Inflammatory macrophage treated with lipopolysaccharide for 4 hours (primary cell): ENCODE measurements around the gene ANO6.
A peak's percentile ranks its signal among the peaks of the same experiment; 100 is the strongest.

Experiments
- DNase-seq: peaks from one replicate; pipeline ENCODE4 v3.0.0-alpha.2; 2020

ANO6 gene

DNA sequence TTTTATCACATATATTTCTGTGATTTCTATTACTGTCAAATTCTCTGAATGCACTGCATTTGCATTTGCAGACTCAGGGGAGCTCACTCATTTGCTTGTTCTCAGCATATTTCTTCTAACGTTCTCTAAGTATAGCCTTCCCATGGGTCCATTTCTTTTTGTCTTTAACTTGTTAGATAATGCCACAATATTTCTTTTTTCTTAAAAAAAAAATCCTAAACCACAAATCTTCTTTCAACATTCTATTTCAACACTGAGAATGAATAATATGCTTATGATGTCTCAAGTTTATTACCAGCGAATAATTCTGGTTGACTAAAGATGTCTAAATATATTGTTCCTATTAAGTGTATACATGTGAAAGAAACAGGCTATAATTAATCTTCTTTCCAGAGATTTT, 200.2 kb downstream of the ANO6 start:
- peak; percentile 55 for DNase-seq

DNA sequence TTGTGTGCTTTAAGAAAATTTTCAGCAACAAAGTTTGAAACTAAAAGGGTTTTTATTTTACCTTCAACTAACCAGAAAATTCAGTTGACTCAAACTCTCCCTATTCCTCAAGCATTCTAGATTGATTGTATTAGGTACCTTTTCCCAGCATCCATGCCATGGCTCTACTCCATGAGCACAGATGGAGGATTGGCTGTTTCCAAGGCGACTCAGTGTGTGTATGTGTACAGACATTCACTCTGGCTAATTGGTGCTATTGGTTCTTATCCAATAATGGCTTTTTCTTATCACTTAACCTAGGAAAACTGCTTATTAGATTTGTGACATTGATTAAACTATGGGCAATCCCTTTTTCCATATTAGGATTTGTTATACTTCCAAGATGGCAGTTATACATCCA, 202.6 kb downstream of the ANO6 start:
- no peak for DNase-seq

- no peak for DNase-seq
These were observed 203.5 kb downstream of the ANO6 start for GRCh38 chr12:45419317-45419814.

GRCh38 chr12:45421736-45422135, 205.8 kb downstream of the ANO6 start:
- no peak for DNase-seq

DNA sequence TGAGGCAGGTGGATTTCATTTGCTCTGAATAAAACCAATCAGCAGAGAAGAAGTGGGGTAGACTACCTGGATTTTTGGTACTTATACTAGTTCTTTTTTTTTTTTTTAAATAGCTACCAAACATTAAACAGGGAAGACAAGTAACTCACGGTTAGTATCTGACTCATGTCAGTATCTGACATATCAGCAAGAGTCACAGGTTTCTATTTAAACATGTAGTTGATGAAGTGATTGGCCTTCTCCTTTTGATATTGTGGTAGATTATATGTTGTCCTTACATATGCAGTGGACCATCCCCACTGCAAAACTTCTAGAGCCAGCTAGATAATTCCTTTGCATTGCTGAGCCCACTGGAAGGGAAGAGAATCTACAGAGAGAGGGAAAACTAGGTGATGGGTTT, 208.0 kb downstream of the ANO6 start:
- no peak for DNase-seq

DNA sequence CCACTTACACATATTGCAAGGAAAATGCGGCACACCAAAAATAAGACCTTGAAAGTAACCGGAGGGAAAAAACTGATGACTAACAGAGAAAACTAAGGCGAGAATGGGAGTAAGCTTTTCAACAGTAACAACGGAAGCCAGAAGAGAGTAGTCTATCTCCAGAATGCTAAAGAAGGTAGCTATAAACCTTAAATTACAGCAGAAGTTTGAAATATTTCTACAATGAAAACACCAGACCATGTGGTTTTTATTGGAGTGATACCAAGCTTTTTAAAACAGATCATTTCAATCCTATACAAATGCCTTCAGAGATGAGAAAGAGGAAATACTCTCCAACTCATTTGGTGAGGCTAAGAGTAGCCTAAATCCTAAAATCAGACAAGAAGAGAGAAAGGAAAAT, 209.5 kb downstream of the ANO6 start:
- DNase-seq: no peak

DNA sequence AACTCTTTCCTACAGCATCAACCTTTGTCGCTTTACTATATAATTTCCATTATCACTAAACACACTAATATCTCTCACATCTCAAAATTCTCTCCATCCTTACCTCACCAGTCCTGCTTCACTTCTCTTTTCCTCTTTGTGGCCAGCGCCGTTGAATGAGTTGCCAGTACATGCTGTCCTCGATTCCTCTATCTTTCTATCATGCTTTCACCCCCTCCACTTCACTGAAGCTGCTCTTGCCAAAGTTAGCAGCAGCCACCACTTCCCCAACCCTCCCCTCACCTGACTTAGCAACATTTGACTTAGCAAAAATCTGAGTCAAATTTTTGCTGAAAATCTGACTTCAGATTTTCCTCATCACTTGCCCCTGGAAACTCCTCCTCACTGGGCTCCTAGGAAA, 210.4 kb downstream of the ANO6 start:
- DNase-seq: no peak

GRCh38 chr12:45427042-45427441, 211.1 kb downstream of the ANO6 start:
- DNase-seq: no peak

DNA sequence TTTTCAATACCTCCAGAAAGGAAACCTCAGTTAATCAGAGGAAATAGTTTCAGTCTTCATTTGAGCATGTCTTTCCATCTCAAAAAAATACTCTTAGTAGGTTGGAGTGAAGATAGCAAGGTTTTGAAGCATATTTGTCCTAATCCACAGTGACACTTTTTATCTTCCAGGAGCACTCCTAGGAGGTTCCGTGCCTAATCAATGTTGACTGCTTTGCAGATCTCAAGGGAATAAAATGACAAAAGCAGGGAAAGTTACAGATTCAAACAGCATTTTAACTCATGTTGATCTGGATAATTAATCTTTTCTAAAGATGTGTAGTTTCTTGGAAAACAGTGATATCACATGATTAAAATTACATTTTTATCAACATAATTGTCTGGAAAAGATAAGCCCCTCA, 213.9 kb downstream of the ANO6 start:
- DNase-seq: no peak

DNA sequence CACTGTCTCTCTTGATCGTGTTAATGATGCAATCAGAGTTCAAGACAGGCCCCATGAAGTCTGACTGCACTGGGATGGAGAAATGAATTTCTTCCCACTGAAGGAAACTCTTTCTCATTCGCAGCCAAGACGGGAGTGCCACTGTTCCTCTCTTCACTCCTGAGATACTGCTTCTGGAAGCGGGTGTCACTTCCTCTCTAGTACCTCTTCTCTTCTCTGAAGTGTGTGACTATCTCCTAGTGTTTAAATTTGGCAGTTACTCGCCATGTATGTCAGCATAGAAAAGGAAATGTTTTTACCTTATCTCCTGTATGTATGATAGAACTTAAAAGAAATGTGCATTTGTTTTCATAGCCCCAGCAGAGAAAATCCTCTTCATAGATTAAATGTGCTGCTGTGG, 215.2 kb downstream of the ANO6 start:
- DNase-seq: peak; percentile 55

DNA sequence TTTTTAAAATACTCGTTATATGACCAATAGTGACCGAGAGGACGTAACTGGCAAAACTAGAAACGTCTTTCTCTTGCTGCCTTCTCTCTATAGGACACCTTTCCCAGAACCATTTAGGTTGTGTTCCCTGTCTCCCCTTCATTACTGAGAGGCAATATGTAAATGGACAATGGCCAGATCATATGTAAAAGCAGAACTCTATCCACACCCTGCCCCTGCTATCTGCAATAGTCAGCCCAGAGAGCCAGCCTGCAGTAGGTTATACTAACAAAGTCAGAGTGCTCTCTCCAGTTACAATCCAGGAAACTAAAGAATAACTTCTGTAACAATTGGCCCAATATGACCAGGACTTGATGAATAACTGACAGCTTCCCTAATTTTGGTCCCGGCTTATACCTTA, 216.8 kb downstream of the ANO6 start:
- DNase-seq: no peak

DNA sequence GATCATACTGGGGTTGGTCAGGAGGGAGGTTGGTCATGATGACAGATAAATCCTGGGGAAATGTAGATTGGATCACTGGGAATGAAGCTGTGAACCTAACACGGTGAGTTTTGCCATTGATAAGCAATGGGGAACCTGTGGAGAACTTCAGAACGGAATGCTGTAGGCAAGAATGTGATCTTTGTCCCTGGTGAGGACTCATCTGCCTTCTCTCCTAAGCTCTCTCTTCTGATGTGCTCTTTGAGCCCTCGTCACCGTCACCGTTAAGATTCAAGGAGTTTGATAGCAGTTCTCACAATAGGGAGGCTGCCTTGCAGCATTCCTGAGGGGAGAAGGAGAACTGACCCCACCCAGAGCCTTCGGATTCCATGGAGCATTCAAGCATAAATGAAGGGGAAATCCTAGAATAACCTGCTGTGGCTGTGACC, 217.6 kb downstream of the ANO6 start:
- no peak for DNase-seq

- no peak for DNase-seq
These were observed 218.2 kb downstream of the ANO6 start for GRCh38 chr12:45434094-45434493.

DNA sequence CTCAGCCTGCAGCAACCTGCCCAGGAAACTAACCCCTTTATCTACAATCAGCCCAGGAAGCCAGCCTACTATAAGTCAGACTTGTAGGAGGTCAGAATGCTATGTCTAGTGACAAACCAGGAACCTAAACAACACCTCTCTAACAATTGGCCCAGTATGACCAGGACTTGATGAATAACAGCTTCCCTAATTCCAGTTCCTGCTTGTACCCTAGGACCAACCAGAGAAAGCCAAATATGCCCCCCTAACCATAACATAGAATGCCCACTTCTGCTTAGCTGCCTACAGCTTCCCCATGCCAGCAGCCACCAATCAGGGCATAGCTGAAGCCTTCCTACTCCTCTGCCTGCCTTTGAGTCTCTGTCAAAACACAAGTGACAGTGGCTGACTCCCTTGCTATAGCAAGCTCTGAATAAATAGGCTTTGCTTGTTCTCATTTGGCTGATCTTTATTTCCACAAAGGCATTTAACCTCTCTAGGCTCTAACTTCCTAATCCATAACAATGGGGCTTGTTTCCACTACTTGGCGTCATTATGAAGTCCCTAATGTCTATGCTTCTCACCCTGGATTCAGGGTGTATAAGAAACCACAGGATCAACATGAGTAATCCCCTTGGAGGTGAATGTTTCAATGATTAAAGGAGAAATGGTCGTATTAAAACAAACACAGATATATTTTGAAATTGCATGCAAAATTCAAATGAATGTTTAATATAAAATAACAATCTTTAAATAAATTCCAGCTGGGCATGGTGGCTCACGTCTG, 220.2 kb downstream of the ANO6 start:
- peak; percentile 92 for DNase-seq

- peak; percentile 77 for DNase-seq
These were observed 223.1 kb downstream of the ANO6 start for GRCh38 chr12:45439039-45439438.

DNA sequence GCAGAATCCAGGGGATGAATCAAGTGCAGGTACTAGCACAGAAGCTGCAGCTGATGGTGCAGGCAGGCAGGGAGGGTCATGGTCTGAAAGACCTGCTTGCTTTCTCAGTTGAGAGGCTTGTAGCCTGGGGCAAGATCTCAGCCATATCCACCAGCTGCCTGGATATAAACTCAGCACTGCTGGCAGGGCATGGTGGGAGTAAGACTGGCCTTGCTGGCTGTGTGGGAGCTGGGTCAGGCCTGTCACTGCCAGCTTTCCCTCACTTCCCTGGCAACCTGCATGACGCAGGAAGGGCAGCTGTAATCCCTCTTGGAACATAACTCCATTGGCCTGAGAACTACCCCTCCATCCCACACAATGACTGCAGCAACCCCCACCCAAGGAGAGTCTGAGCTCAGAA, 230.1 kb downstream of the ANO6 start:
- no peak for DNase-seq

- no peak for DNase-seq
These were observed 242.3 kb downstream of the ANO6 start for GRCh38 chr12:45458238-45458637.

- DNase-seq: no peak
These were observed 243.2 kb downstream of the ANO6 start for GRCh38 chr12:45458854-45459807.

DNA sequence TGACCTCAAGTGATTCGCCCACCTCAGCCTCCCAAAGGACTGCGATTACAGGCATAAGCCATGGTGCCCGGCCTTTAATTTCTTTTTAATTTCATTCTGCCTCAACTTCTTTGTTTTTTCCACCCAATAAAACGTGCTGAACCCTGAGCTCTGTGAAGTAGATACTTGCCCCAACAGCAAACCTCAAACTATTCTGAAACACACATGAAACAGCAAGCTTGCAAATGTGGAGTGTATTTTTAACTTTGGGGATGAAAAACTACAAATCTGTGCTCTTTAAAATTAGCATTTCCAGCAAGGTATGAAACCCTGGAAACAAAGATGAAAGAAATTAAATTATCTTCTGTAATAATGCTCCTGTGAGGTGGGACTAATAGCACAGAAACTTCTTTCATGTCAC, 246.6 kb downstream of the ANO6 start:
- no peak for DNase-seq

DNA sequence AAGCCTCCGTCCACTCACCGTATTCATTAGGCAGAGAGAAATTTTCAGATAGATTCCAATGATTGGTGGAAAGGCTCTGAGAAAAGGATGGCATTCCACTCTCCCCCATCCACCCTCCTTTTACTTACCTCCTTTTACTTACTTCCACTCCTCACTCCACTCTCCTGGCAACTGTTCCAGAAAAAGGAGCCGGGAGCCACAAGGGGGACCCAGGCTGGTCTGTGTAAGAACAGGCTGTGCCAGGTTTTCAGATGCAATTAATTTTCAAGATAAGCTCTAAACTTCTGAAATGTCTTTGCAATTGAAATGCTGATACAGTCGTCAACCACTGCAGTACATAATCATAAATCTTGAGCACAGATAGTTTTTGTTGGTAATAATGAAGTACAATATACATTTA, 248.8 kb downstream of the ANO6 start:
- no peak for DNase-seq

DNA sequence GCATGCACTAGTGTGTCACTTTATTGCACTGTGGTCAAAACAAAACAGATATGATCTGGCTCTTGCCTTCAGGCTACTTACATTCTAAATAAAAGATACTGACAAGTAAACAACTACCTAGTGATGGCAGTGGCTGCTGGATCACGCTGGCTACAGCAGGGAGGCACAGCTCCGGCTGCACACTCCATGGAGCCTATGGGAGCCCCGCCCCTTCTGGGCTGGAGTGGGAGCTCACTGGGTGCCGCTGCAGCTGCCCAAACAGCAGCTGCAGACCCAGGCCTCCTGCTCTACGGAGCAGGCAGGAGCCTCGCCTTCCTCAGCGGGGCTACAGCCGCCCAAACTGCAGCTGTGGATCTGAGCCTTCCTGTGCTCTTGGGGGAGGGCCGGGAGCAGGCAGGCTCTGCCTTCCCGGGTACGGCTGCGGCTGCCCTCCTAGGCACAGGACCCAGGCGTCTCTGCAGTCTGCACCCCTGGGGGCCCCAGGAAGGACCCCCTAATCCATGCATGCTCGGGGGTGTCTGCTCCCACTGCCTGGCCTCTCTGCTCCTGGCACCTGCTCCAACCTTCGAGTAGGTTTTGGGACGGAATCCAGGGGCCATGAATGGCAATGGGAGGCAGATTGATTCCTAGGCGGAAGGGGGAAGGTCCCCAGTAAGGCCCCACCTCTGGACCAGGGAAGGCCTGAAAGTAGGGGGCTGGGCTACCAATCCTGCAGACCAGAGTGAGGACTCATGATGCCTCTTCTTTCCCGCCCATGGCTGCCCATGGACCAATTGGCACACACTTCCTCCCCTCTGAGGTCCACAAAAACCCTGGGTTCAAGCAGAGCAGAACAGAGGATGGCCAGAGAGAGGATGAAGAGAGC, 253.1 kb downstream of the ANO6 start:
- no peak for DNase-seq

DNA sequence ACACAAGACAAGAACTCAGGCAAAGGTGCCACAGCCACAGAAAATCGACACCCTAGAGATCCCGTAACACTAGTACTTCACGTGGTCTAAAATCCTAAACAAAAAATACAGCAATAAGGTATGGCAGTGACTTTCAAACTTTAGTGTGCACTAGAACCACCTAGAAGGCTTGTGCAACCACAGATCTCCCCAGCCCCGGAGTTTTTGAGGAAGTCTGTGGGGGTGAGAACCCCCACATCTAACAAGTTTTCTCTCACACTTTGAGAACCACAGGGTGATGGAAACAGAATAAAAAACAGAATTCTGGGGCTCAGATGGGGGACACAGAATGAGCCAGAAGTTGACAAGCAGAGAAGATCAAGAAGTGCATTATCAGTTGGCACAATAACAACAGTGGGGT, 254.0 kb downstream of the ANO6 start:
- no peak for DNase-seq

GRCh38 chr12:45473636-45474035, 257.7 kb downstream of the ANO6 start:
- no peak for DNase-seq
